ENCODE data around the gene FIG4.

DNA sequence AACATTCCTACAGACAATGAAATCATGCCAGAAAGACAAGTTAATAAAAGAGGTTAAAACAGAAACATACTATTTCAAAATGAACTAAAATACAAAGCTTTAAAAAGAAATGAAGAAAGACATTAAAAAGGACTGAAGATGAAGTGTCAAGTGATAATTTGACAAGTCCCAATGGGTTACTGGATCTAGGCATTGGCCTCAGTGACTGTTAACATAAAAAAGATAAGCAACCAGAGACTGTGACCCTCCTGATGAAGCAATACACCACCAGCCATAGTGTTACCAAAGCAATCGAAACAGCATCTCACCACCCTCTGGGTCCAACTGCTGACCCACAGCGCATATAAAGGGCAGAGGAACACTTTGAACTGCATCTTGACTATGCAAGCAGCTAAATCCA is 130.3 kb downstream of the FIG4 start:
- no peak for TF ChIP-seq CTCF (IDR thresholded peaks at IDR 0.05)
- no peak for TF ChIP-seq POLR2A (IDR thresholded peaks at IDR 0.05)
- no peak for TF ChIP-seq POLR2AphosphoS5 (IDR thresholded peaks at IDR 0.05)
- TF ChIP-seq EP300 (IDR thresholded peaks at IDR 0.05) = no peak

All from gastroesophageal sphincter (tissue), 3 donors.